Measurements from ENCODE around the gene RTL5. TPM values are rescaled to one million over a fixed set of nuclear protein-coding genes. Genes with fewer than 3 reads are reported as not detected.

RTL5 gene
- total RNA-seq (2021; ENCODE audit: unreplicated experiment) (2.5 TPM), Bru-seq, nascent RNA (percentile 33 among the genes with signal in this experiment), BruChase-seq, experiment 1, labeled RNA remaining after a 6-hour chase (percentile 62 among the genes with signal in this experiment), BruChase-seq, experiment 2, labeled RNA remaining after a 2-hour chase (percentile 54 among the genes with signal in this experiment)
- 1.5 and 1.8 TPM in 2 replicates for polyA plus RNA-seq (2012)
- long read RNA-seq, partial matches to known transcripts: 0 of 1 reads
- long read RNA-seq, other reads (novel, unspliced or antisense): 1 of 1 reads

DNA sequence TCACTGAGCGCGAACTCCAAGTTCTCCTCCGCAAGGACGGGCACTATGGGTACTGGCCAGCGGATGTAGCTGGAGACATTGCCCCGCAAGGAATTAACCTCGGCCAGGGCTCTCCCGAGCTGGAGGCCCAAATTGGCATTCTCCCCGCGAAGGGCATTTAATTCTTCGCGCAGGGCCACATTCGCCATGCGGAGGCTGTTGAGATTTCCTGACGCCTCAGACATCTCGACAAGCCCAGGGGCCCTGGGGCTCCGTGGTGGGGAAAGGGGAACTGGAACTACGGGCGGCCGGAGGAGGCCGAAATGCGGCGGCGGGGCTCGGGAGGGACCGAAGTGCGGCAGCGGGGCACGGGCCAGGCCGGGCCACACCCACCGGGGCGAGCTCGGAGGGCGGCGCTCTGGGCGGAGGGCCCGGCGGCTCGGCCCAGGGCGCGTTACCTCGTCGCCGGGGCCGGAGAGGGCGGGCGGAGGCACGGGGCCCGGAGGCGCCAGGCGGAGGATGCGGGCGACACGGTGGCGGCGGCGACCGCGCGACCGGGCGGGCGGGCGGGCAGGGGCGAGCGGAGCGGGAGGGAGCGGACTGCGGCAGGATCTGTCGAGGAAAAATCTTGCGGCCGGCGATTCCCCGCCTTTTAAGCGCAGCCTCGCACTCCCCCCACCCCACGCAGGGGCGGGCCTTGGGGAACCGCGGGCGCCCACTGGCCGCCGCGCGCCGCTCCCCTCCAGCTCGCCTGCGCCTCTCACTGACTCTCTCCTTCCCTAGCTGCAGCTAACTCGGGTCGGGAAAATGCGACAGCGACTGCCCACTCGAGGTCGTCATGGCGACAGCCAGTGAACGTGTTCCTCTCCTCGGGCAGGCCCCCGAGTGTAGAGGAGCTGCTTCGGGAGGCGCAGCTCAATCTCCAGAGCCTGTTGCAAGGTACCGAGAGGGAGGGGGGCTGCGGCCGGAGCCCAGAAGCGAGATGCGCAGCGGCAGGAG lies at the start of gene RTL5:
Gene RTL5, minus strand, starts transcription at position 599 of the 978 bp plus-strand sequence.
- Histone ChIP-seq H3K36me3 (ENCODE audit: control insufficient read depth in 1 of 2, insufficient read depth in 2 of 2, low read length in 2 of 2) (no peaks in the 10 kb centered on the region), H3K4me1 (ENCODE audit: control insufficient read depth in 1 of 2, insufficient read depth in 2 of 2, low read length in 2 of 2) (peaks cover 4 to 15% of the 10 kb centered on the region in 2 experiments; a peak in 3 of 4 replicates), H3K27ac (ENCODE audit: low read depth, low read length) (no peak within 1 kb of the TSS), H3K9ac (ENCODE audit: low read length) (peak within 1 kb of the TSS; percentile 35), H3K4me3 (replicated peaks in 1 of 2; ENCODE audit: low read depth in 1 of 2, low read length in 2 of 2) (peak within 1 kb of the TSS; percentile 32 to 53), H3K79me2 (ENCODE audit: insufficient read depth, low read length) (no peaks in the 10 kb centered on the region), H2AFZ (ENCODE audit: low read depth, low read length, poor library complexity, severe bottlenecking) (peak within 1 kb of the TSS; percentile 35), H3K9me3 (ENCODE audit: control insufficient read depth in 1 of 2, insufficient read depth in 1 of 2, low read depth in 1 of 2, low read length in 2 of 2) (no peaks in the 10 kb centered on the region), H3K4me2 (ENCODE audit: low read length) (peak within 1 kb of the TSS; percentile 77), H3K9me2 (ENCODE audit: insufficient read depth) (no peaks in the 10 kb centered on the region), H3K27me3 (ENCODE audit: insufficient read depth, low read length) (no peaks in the 10 kb centered on the region), H4K20me1 (ENCODE audit: insufficient read depth) (no peaks in the 10 kb centered on the region)
- intact Hi-C loops (cut with micrococcal nuclease): no loop called here
- ChIA-PET POLR2A (interaction anchor here (0.7 kb wide), 1 partner anchor 50 kb away, joined by 3 read pairs; the partner anchor contains the start of gene PIN4), CTCF (interaction anchor here (0.7 to 1.2 kb wide), 3 partner anchors 107 to 113 kb away, joined by 3 to 6 read pairs (median 3); partner anchors contain the start of gene ERCC6L), RAD21 (ENCODE audit: low non-redundant PET in 1 of 2, low total read pairs in 2 of 2, uncharacterized antibody in 2 of 2, unreplicated experiment in 2 of 2) (no interaction called here)
- peak; percentile 63 for DNase-seq (ENCODE audit: low read depth, low spot score)
- TF ChIP-seq CEBPB (IDR thresholded peaks at IDR 0.05; ENCODE audit: low read depth): no peak
- no peak for TF ChIP-seq FOSL1 (IDR thresholded peaks at IDR 0.05; ENCODE audit: low read depth)
- peak; percentile 25; the same call in 1 of the 2 replicates for TF ChIP-seq ZFX (IDR thresholded peaks at IDR 0.05)
- TF ChIP-seq POLR2AphosphoS5 (IDR thresholded peaks at IDR 0.05; ENCODE audit: low read depth, low read length): peak; percentile 39; the same call in 1 of the 2 replicates
- peak; percentile 94 for ATAC-seq
- BruUV-seq (replicated peaks): no TSS peak

DNA sequence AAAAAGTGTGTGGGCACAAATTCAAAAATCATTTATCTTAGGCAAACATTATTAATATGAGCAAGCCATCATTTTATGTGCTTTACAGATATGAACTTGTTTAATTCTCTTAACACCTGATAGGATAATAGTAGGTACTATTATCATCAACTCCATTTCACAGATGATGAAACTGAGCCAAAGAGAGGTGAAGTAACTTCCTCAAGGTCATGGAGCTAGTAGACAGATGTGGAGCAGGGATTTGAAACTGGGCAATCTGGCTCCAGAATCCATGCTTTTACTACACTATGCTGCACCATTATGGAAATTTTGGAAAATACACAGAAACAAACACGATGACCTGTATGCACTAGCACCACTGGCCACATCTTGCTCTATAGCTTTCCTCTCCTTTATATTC lies 48.8 kb upstream of the RTL5 start:
- BruUV-seq (replicated peaks): no TSS peak
- Histone ChIP-seq H3K4me1 (ENCODE audit: control insufficient read depth in 1 of 2, insufficient read depth in 2 of 2, low read length in 2 of 2) (peaks cover 0 to 9% of the 10 kb centered on the region in 2 experiments; a peak in 2 of 4 replicates), H3K79me2 (ENCODE audit: insufficient read depth, low read length) (peaks cover 16% of the 10 kb centered on the region), H3K4me3 (replicated peaks in 1 of 2; ENCODE audit: low read depth in 1 of 2, low read length in 2 of 2) (peak overlapping the region; percentile 83 to 85), H3K4me2 (ENCODE audit: low read length) (peak overlapping the region; percentile 64), H4K20me1 (ENCODE audit: insufficient read depth) (no peaks in the 10 kb centered on the region), H3K9me3 (ENCODE audit: control insufficient read depth in 1 of 2, insufficient read depth in 1 of 2, low read depth in 1 of 2, low read length in 2 of 2) (no peaks in the 10 kb centered on the region), H3K27me3 (ENCODE audit: insufficient read depth, low read length) (no peaks in the 10 kb centered on the region), H2AFZ (ENCODE audit: low read depth, low read length, poor library complexity, severe bottlenecking) (no peak overlapping the region), H3K36me3 (ENCODE audit: control insufficient read depth in 1 of 2, insufficient read depth in 2 of 2, low read length in 2 of 2) (no peaks in the 10 kb centered on the region), H3K9ac (ENCODE audit: low read length) (peak overlapping the region; percentile 77), H3K27ac (ENCODE audit: low read depth, low read length) (peak overlapping the region; percentile 75), H3K9me2 (ENCODE audit: insufficient read depth) (no peaks in the 10 kb centered on the region)
- RAD21 ChIA-PET (ENCODE audit: low non-redundant PET in 1 of 2, low total read pairs in 2 of 2, uncharacterized antibody in 2 of 2, unreplicated experiment in 2 of 2): no interaction called here
- no peak for TF ChIP-seq YY1 (IDR thresholded peaks at IDR 0.05; ENCODE audit: extremely low read depth, insufficient replicate concordance, low read depth, low read length)
- no peak for TF ChIP-seq CBX3 (IDR thresholded peaks at IDR 0.05; ENCODE audit: low read depth)
- no peak for TF ChIP-seq FOSL1 (IDR thresholded peaks at IDR 0.05; ENCODE audit: low read depth)
- TF ChIP-seq SRF (IDR thresholded peaks at IDR 0.05; ENCODE audit: low read depth): no peak
- TF ChIP-seq EZH2phosphoT487 (IDR thresholded peaks at IDR 0.05; ENCODE audit: borderline replicate concordance): no peak
- TF ChIP-seq ELF1 (IDR thresholded peaks at IDR 0.05; ENCODE audit: borderline replicate concordance, low read depth): no peak
- no peak for TF ChIP-seq JUND (IDR thresholded peaks at IDR 0.05)
- TF ChIP-seq, protein P1, sequence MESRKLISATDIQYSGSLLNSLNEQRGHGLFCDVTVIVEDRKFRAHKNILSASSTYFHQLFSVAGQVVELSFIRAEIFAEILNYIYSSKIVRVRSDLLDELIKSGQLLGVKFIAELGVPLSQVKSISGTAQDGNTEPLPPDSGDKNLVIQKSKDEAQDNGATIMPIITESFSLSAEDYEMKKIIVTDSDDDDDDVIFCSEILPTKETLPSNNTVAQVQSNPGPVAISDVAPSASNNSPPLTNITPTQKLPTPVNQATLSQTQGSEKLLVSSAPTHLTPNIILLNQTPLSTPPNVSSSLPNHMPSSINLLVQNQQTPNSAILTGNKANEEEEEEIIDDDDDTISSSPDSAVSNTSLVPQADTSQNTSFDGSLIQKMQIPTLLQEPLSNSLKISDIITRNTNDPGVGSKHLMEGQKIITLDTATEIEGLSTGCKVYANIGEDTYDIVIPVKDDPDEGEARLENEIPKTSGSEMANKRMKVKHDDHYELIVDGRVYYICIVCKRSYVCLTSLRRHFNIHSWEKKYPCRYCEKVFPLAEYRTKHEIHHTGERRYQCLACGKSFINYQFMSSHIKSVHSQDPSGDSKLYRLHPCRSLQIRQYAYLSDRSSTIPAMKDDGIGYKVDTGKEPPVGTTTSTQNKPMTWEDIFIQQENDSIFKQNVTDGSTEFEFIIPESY (IDR thresholded peaks at IDR 0.05; ENCODE audit: extremely low read depth, insufficient replicate concordance, low read length): no peak
- TF ChIP-seq EGR1 (IDR thresholded peaks at IDR 0.05; ENCODE audit: low read depth): no peak
- no peak for TF ChIP-seq SP1 (IDR thresholded peaks at IDR 0.05; ENCODE audit: low read depth)
- no peak; the same call in 1 of the 2 replicates for ATAC-seq
- CTCF ChIA-PET: interaction anchor here (0.8 kb wide), 1 partner anchor 51 kb away, joined by 3 read pairs; no protein-coding TSS in a partner anchor
- no peak for DNase-seq (ENCODE audit: low read depth, low spot score)
- intact Hi-C loops (cut with micrococcal nuclease): no loop called here
- POLR2A ChIA-PET: interaction anchor here (1.1 to 1.3 kb wide), 2 partner anchors 49 to 97 kb away, joined by 3 read pairs; partner anchors contain the start of genes RPS4X and RTL5

Measured in HCT116 (cell line).